HG03280 (cell line): ENCODE data around the gene RPA4.
"Not testable (repeated sequence)": the region's sequence is repeated elsewhere in the genome, so short reads cannot be mapped to it uniquely, and the experiment has no call there.

Source experiments
- ATAC-seq: cut with Tn5 transposase; IDR thresholded peaks from one replicate; pipeline ENCODE4 v1.9.1; 2021; ENCODE audit warnings: mild to moderate bottlenecking, moderate library complexity; ENCODE audit not compliant: unreplicated experiment

Gene RPA4

GRCh38 chrX:96883608-96884007, at the start of gene RPA4:
TSS of gene RPA4 (plus strand) at chrX:96883908. CDS start at chrX:96884311, 403 bp downstream.
- no peak for ATAC-seq

GRCh38 chrX:96834137-96834536, 49.6 kb upstream of the RPA4 start:
- ATAC-seq = no peak

DNA sequence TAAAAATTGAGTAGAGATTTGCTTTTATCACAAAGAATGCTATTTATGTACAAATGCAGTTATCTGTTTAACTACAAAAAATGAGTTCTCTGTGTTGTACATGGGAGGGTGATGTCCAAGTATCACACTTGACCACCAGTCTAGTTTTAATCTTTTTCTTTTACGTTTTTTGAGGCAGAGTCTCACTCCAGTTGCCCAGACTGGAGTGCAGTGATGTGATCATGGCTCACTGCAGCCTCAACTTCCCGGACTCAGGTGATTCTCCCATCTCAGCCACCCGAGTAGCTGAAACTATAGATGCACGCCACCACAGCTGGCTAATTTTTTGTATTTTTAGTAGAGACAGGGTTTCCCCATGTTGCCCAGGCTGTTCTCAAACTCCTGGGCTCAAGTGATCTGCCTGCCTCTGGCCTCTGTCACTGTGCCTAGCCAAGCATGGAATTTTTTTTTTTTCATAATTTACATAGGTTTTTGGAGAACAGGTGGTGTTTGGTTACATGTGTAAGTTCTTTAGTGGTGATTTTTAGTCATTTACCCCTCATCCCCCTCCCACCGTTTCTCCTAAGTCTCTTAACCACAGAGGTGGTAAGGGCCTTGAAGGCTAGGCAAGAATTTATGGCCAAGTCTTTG, 47.9 kb upstream of the RPA4 start:
- peak; percentile 84 for ATAC-seq

- no peak for ATAC-seq
Observed at GRCh38 chrX:96837808-96838207, 45.9 kb upstream of the RPA4 start.

DNA sequence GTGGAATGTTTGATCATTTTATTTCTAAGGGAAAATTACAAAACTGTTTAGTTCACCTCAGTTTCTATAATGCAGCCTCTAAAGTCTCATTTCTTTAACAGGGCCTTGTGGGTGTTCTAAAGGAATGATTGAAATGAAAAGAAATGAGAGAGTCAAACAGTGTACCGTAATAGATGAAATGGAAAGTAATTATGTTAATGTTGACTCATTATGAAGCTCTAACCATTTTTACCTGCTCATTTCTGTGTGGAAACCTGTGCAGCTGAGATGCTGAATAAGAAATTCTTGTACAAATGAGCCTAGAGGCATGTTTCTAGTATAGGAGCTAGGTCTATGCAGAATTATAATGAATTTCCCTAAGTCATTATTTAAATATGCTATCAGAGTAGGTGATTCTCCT, 45.2 kb upstream of the RPA4 start:
- no peak for ATAC-seq

DNA sequence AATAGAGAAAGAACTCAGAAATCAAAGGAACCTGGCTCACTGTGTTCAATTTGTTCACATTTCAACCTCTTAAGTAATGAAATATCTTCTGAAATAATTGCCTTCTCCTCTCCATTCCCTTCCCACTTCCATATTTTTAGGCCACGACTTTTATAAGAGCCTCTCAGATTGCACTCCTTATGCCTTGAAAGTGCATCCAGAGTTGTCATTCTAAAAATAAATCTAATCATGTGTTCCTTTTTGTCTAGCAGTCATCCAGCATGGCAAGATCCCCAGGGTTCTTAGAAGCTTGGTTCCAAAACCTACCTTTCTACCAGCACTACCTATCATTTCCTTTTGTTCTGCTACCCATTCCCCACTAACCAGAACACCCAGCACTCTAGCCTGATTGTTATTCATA, 42.4 kb upstream of the RPA4 start:
- ATAC-seq = no peak

DNA sequence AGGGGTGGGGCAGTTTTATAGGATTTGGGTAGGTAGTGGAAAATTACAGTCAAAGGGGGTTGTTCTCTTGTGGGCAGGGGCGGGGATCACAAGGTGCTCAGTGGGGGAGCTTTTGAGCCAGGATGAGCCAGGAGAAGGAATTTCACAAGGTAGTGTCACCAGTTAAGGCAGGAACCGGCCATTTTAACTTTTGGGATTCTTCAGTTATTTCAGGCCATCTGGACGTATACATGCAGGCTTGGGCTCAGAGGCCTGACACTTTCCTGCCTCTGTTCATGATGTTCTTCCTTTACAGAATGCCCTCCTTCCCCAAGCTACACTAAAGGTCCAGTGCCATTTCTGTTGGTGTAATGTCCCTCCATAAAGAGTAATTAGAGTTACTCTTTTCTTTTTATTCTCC, 41.8 kb upstream of the RPA4 start:
- ATAC-seq = not testable (repeated sequence)

GRCh38 chrX:96843566-96843965, 40.1 kb upstream of the RPA4 start:
- ATAC-seq = no peak

- no peak for ATAC-seq
Observed at GRCh38 chrX:96846841-96847240, 36.9 kb upstream of the RPA4 start.

GRCh38 chrX:96859422-96859821, 24.3 kb upstream of the RPA4 start:
- not testable (repeated sequence) for ATAC-seq

- no peak for ATAC-seq
Observed at GRCh38 chrX:96861218-96861617, 22.5 kb upstream of the RPA4 start.

- no peak for ATAC-seq
Observed at GRCh38 chrX:96861661-96862060, 22.0 kb upstream of the RPA4 start.

DNA sequence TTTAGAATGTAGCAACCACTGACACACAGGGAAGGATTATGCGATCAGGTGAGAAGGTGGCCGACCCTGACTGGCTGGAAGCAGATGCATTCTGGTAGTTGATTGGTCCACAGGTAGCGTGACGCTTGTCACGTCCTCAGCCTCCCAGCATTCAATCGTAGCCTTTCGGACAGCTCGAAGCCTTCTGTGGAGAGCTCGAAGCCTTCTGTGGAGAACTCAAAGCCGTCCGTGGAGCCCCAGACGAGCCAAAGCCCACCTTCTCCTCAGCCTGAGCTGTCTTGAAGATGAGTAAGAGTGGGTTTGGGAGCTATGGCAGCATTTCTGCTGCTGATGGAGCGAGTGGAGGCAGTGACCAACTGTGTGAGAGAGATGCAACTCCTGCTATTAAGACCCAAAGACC, 319 bp downstream of the RPA4 start:
- no peak for ATAC-seq

GRCh38 chrX:96889726-96890125, 6.0 kb downstream of the RPA4 start:
- no peak for ATAC-seq

GRCh38 chrX:96906741-96907140, 23.0 kb downstream of the RPA4 start:
- ATAC-seq = no peak

- no peak for ATAC-seq
Observed at GRCh38 chrX:96907516-96908272, 24.0 kb downstream of the RPA4 start.

DNA sequence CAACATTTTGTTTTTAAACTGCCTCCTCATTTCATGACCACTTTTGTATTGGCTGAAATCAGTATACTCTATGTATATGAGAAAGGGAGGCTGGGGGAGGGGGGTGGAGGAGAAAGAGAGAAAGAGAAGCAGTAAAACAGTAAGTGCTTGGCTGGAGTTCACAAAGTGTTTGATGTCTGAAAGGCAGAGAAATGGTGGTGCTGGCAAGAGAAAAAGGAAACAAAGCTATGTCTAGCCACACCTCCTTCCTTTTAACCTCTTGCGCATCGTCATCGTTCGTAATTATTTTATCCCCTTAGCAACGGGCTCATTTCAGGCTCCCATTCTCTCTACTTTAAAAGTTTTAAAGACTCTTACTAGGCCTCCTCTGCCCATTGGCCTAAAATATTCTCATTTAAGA, 25.6 kb downstream of the RPA4 start:
- no peak for ATAC-seq

DNA sequence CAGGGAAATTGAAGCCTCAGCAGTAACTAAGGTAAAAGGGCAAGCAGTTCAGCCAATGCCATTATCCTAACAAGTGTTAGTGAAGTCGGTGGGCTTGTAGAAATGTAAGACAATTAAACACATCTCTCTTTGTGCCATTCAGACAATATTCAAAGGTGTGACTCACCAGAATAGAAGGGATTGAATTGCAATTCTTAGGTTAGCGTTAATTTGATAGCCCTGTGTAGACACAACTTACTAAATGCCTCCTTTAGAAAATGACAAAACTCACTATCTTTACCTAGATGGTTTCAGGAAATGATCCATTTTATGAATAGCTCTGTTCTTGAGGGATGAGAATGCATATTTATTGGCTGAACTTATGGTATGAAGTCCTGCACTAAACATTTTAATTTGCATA, 35.2 kb downstream of the RPA4 start:
- ATAC-seq = no peak

DNA sequence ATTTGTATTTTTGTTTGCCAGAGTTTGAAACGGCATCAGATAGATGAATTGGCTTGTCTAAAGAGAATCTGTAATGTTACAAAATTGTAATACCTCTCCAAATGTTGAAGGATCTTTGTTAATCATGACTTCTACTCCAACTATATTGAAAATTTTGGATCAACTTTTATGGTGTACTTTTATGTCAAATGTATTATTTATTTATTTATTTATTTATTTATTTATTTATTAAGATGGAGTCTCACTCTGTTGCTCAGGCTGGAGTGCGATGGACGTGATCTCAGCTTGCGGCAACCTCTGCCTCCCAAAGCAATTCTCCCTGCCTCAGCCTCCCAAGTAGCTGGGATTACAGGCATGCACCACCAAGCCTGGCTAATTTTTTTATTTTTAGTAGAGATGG, 36.0 kb downstream of the RPA4 start:
- no peak for ATAC-seq

DNA sequence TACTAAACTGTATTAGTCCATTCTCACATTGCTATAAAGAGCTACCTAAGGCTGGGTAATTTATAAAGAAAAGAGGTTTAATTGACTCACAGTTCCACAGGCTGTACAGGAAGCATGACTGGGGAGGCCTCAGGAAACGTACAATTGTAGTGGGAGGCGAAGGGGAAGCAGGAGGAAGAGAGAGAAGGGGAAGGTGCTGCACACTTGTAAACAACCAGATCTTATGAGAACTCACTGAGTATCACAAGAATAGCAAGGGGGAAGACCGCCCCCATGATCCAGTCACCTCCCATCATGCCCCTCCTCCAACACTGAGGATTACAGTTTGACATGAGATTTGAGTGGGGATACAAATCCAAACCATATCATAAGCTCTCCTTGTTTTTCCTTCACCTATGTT, 40.9 kb downstream of the RPA4 start:
- no peak for ATAC-seq

- ATAC-seq = no peak
Observed at GRCh38 chrX:96929036-96929435, 45.3 kb downstream of the RPA4 start.
